Subcutaneous abdominal adipose tissue (tissue), 5 donors: ENCODE results near the gene C12orf60.

Source experiments
- H3K27ac ChIP-seq: one replicate; pipeline ENCODE4 v1.7.0; 2013; ENCODE audit warnings: low read depth, mild to moderate bottlenecking, inconsistent platforms, low read length, moderate library complexity
- H3K27me3 ChIP-seq, 5 donors: one replicate each; pipeline ENCODE4 v1.7.0; 2013; ENCODE audit warnings: low read length in 5 of 5, inconsistent platforms in 1 of 5; ENCODE audit not compliant: control insufficient read depth in 5 of 5, insufficient read depth in 4 of 5
- H3K36me3 ChIP-seq, 5 donors: one replicate each; pipeline ENCODE4 v1.7.0; 2013; ENCODE audit warnings: low read length in 5 of 5; ENCODE audit not compliant: control insufficient read depth in 5 of 5, insufficient read depth in 5 of 5
- H3K4me1 ChIP-seq, 5 donors: one replicate each; pipeline ENCODE4 v1.7.0; 2013; ENCODE audit warnings: low read length in 5 of 5, mild to moderate bottlenecking in 3 of 5, moderate library complexity in 1 of 5; ENCODE audit not compliant: control insufficient read depth in 5 of 5, insufficient read depth in 5 of 5
- H3K4me3 ChIP-seq, 5 donors: one replicate each; pipeline ENCODE4 v1.7.0; 2013; ENCODE audit warnings: low read length in 5 of 5, low read depth in 1 of 5
- H3K9ac ChIP-seq, 5 donors: one replicate each; pipeline ENCODE4 v1.7.0; 2013; ENCODE audit warnings: low read length in 5 of 5, mild to moderate bottlenecking in 4 of 5, moderate library complexity in 3 of 5
- H3K9me3 ChIP-seq, 5 donors: one replicate each; pipeline ENCODE4 v1.7.0; 2013; ENCODE audit warnings: low read length in 5 of 5; ENCODE audit not compliant: control insufficient read depth in 5 of 5
- donor health status: healthy.
- donor health status: healthy.
- donor health status: healthy.
- donor health status: healthy.
- donor health status: healthy.

The C12orf60 gene

GRCh38 chr12:14858513-14858912 is 55.0 kb downstream of the C12orf60 start:
- no peaks in the 10 kb centered on the region for H3K27me3 ChIP-seq
- no peak overlapping the region for H3K4me3 ChIP-seq
- H3K4me1 ChIP-seq, result peaks cover 0 to 10% (median 0%) of the 10 kb centered on the region in 5 donors
- no peaks in the 10 kb centered on the region for H3K36me3 ChIP-seq
- H3K9ac ChIP-seq, result no peak overlapping the region
- H3K9me3 ChIP-seq, result peaks cover 0 to 14% (median 3%) of the 10 kb centered on the region in 5 donors
- no peak overlapping the region for H3K27ac ChIP-seq

DNA sequence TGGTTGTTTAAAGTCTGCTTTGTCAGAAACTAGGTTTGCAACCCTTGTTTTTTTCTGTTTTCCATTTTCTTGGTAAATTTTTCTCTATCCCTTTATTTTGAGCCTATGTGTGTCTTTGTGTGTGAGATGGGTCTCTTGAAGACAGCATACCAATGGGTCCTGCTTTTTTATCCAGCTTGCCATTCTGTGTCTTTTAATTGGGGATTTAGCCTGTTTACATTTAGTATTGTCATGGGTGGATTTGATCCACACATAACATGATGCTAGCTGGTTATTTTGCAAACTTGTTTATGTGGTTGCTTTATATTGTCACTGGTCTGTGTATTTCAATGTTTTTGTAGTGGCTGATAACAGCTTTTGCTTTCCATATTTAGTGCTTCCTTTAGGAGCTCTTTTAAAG is 57.0 kb downstream of the C12orf60 start:
- H3K4me1 ChIP-seq, result no peaks in the 10 kb centered on the region
- no peak overlapping the region for H3K27ac ChIP-seq
- peaks cover 0 to 14% (median 3%) of the 10 kb centered on the region in 5 donors for H3K9me3 ChIP-seq
- H3K27me3 ChIP-seq, result no peaks in the 10 kb centered on the region
- no peaks in the 10 kb centered on the region for H3K36me3 ChIP-seq
- H3K9ac ChIP-seq, result no peak overlapping the region
- peak overlapping the region in 1 of 5 donors; percentile 22 for H3K4me3 ChIP-seq

GRCh38 chr12:14868916-14869506 is 65.5 kb downstream of the C12orf60 start:
- Histone ChIP-seq H3K9ac (no peak overlapping the region), H3K4me1 (no peaks in the 10 kb centered on the region), H3K27ac (no peak overlapping the region), H3K27me3 (no peaks in the 10 kb centered on the region), H3K4me3 (no peak overlapping the region), H3K9me3 (peaks cover 0 to 5% (median 0%) of the 10 kb centered on the region in 5 donors), H3K36me3 (no peaks in the 10 kb centered on the region)

DNA sequence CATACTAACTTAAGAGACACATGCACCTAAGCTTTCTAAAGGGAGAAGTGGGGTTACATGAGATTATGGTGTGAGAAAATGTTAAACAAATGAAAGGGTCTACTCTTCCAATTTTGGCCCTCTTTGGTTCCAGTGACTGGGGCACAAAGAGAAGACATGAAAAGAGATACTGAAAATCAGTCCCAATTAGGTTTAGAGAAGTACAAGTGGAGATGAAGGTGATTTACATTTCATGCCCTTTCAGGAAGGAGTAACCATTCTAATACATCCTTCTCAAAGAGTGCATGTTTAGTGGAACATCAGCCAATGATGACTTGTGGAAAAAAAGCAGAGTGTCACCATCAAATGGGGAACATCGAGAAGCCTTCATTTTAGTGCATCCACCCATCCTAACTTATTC is 67.8 kb downstream of the C12orf60 start:
- Histone ChIP-seq H3K36me3 (no peaks in the 10 kb centered on the region), H3K9me3 (peaks cover 0 to 5% (median 0%) of the 10 kb centered on the region in 5 donors), H3K27me3 (no peaks in the 10 kb centered on the region), H3K27ac (no peak overlapping the region), H3K4me1 (no peaks in the 10 kb centered on the region), H3K4me3 (no peak overlapping the region), H3K9ac (no peak overlapping the region)

DNA sequence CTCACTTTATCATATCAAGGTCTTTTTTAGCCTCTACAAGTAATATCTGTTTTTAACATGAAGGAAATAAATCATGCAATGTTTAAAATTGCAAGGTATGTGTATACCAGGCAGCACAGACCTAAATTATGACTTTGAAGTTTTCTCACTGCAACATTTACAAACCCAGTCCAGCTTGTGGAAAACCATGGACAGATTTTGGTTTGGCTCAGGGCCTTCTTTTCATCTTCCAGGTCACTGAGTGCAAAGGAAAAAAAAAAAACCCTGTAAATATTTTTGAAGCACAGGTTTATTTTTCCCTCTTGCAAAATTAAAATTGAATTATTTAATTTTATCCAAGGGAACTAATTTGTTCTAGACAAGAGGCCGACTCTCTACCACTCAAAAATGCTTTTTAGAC is 68.4 kb downstream of the C12orf60 start:
- no peaks in the 10 kb centered on the region for H3K4me1 ChIP-seq
- peaks cover 0 to 4% (median 0%) of the 10 kb centered on the region in 5 donors for H3K9me3 ChIP-seq
- no peak overlapping the region for H3K27ac ChIP-seq
- no peaks in the 10 kb centered on the region for H3K27me3 ChIP-seq
- H3K9ac ChIP-seq, result no peak overlapping the region
- no peaks in the 10 kb centered on the region for H3K36me3 ChIP-seq
- no peak overlapping the region for H3K4me3 ChIP-seq

GRCh38 chr12:14873440-14874185 is 70.1 kb downstream of the C12orf60 start:
- Histone ChIP-seq H3K9me3 (no peaks in the 10 kb centered on the region), H3K9ac (no peak overlapping the region), H3K36me3 (no peaks in the 10 kb centered on the region), H3K27me3 (no peaks in the 10 kb centered on the region), H3K27ac (no peak overlapping the region), H3K4me1 (no peaks in the 10 kb centered on the region), H3K4me3 (no peak overlapping the region)
